AG04450 (cell line): ENCODE results near the gene MSLN. TPM values are rescaled to one million over a fixed set of nuclear protein-coding genes. Genes with fewer than 3 reads are reported as not detected.

ENCODE experiments used
- CTCF ChIA-PET: fragments of 300-600, 350-600 bp; formaldehyde crosslinking; extraction: SDS; loops from one replicate; lab custom pipeline; 2022; ENCODE audit warnings: antibody characterized with exemption, inconsistent platforms; lab: Charles Lee
- POLR2A ChIA-PET: fragments of 350-600 bp; formaldehyde crosslinking; extraction: SDS; loops from one replicate; lab custom pipeline; 2021; ENCODE audit warnings: antibody characterized with exemption, inconsistent platforms; lab: Yijun Ruan, JAX
- DNase-seq: peaks from one replicate; pipeline ENCODE4 v3.0.0-alpha.2; 2011; ENCODE audit warnings: low read depth, low spot score
- H3K27ac ChIP-seq: one replicate; pipeline ENCODE4 v1.5.1; 2012; ENCODE audit warnings: low read depth, low read length, control low read depth
- H3K27me3 ChIP-seq: one replicate; pipeline ENCODE4 v1.6.0; 2012; ENCODE audit warnings: low read length; ENCODE audit not compliant: control insufficient read depth, insufficient read depth
- H3K4me3 ChIP-seq: 2 replicates; pipeline ENCODE4 v1.5.1; 2011; ENCODE audit warnings: mild to moderate bottlenecking, low read depth, low read length, control low read depth
- H3K9me3 ChIP-seq: 2 replicates; pipeline ENCODE4 v1.5.1; 2012; ENCODE audit warnings: low read length; ENCODE audit not compliant: control insufficient read depth, insufficient read depth
- polyA plus RNA-seq: library from polyadenylated mRNA; depleted of rRNA; stranded (reverse); fragments of >200 nt; gene quantifications from 2 replicates; pipeline ENCODE4 v1.2.3, GENCODE V29; 2011
- TF ChIP-seq, protein P1 (sequence below): IDR thresholded peaks from 2 replicates; pipeline ENCODE4 v1.5.1; 2011; ENCODE audit warnings: low read depth, low read length, control low read depth, inconsistent platforms

The MSLN gene
- polyA plus RNA-seq, 1 experiment: 0.11 TPM

DNA sequence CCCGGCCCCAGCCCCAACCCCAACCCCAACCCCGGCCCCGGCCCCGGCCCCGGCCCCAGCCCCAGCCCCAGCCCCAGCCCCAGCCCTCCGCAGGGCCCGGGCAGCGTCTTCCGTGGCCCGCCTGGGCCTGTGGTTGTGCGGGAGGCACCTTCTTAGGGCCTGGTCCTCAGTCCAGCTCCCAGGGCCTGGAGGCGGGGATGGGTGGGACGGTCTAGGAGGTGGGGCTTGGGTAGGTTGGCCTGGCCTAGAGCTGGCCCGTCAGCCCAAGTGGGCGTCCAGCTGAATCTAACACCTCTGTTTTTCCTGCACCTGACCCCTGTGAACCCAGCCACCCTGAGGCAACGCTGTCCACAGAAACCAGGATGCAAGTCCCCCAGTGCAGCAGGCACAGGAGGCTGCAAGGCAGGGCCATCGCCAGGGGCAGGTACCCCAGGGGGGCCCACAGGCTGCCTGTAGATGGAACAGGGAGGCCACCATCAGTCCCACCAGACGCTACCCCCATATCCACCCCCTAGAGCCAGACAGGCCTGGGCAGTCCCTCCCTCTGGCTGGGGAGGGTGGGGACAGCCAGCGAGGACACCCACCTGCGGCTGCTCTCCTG, 8.8 kb downstream of the MSLN start:
- TF ChIP-seq, protein P1, sequence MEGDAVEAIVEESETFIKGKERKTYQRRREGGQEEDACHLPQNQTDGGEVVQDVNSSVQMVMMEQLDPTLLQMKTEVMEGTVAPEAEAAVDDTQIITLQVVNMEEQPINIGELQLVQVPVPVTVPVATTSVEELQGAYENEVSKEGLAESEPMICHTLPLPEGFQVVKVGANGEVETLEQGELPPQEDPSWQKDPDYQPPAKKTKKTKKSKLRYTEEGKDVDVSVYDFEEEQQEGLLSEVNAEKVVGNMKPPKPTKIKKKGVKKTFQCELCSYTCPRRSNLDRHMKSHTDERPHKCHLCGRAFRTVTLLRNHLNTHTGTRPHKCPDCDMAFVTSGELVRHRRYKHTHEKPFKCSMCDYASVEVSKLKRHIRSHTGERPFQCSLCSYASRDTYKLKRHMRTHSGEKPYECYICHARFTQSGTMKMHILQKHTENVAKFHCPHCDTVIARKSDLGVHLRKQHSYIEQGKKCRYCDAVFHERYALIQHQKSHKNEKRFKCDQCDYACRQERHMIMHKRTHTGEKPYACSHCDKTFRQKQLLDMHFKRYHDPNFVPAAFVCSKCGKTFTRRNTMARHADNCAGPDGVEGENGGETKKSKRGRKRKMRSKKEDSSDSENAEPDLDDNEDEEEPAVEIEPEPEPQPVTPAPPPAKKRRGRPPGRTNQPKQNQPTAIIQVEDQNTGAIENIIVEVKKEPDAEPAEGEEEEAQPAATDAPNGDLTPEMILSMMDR: no peak
- CTCF ChIA-PET: no interaction called here
- no peak overlapping the region for H3K27ac ChIP-seq
- no peak overlapping the region for H3K4me3 ChIP-seq
- no peaks in the 10 kb centered on the region; the same call in 1 of the 2 replicates for H3K9me3 ChIP-seq
- H3K27me3 ChIP-seq: no peaks in the 10 kb centered on the region
- POLR2A ChIA-PET: no interaction called here
- no peak for DNase-seq

DNA sequence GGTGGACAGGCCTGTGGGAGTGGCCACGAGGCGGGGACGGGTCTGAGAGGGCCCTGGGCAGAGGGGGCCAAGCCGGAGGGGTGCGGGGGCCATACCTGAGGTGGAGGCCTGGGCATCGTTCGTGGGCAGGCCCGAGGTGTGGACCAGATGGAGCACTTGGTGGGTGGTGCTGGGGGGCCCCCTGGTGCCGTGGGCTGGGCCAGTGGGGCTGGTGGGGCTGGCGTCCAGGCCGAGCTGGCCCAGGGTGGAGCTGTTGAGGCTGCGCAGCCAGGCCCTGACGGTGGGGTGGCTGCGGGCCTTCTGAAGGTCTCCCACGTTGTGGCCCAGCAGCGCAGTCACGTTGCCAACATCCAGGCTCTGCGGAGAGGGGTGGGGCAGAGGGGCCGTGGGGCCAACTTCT, 9.4 kb downstream of the MSLN start:
- ChIA-PET CTCF (no interaction called here), POLR2A (no interaction called here)
- Histone ChIP-seq H3K4me3 (no peak overlapping the region), H3K9me3 (no peaks in the 10 kb centered on the region; the same call in 1 of the 2 replicates), H3K27ac (no peak overlapping the region), H3K27me3 (no peaks in the 10 kb centered on the region)
- TF ChIP-seq, protein P1: no peak
- DNase-seq: no peak

DNA sequence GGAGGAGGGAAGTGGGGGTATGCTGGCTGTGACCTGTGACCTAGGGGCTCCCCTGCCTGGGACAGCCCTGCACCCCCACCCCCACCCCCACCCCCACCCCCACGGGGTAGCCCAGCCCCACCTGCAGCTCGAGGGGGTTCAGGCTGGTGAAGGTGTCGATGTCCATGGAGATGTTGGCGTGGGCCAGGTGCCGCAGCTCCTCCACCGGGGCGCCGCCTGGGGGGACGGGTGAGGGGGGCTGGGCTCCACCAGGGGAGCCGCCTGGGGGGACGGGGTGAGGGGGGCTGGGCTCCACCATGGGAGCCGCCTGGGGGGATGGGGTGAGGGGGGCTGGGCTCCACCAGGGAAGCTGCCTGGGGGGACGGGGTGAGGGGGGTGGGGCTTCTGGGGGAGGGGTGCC, 9.9 kb downstream of the MSLN start:
- POLR2A ChIA-PET: no interaction called here
- TF ChIP-seq, protein P1: no peak
- Histone ChIP-seq H3K4me3 (no peak overlapping the region), H3K9me3 (no peaks in the 10 kb centered on the region; the same call in 1 of the 2 replicates), H3K27me3 (no peaks in the 10 kb centered on the region), H3K27ac (no peak overlapping the region)
- CTCF ChIA-PET: no interaction called here
- DNase-seq: no peak

DNA sequence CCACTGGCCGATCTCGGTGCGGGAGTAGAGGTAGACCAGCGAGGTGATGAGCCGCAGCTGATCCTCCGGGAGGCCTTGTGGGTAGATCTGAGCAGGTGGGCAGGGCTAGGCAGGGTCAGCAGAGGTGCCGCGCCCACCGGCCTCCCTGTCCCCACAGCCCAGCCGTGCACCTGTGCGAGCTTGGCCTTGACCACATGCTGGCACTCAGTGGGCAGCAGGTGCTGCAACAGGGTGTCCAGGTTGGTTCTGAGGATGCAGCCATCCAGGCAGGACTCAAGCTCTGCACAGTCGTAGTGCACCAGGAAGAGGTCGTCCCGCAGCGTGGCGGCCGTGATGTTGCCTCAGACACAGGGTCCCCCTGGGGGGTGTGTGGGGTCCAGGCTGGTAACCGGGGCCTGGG, 12.4 kb downstream of the MSLN start:
- DNase-seq: no peak
- ChIA-PET CTCF (interaction anchor here (0.6 kb wide), 1 partner anchor 10 kb away, joined by 3 read pairs; no protein-coding TSS in a partner anchor), POLR2A (interaction anchor here (0.6 to 0.7 kb wide), 2 partner anchors 99 to 524 kb away, joined by 4 to 5 read pairs; no protein-coding TSS in a partner anchor)
- Histone ChIP-seq H3K4me3 (no peak overlapping the region), H3K27ac (no peak overlapping the region), H3K27me3 (no peaks in the 10 kb centered on the region), H3K9me3 (no peaks in the 10 kb centered on the region; the same call in 1 of the 2 replicates)
- TF ChIP-seq, protein P1: no peak

DNA sequence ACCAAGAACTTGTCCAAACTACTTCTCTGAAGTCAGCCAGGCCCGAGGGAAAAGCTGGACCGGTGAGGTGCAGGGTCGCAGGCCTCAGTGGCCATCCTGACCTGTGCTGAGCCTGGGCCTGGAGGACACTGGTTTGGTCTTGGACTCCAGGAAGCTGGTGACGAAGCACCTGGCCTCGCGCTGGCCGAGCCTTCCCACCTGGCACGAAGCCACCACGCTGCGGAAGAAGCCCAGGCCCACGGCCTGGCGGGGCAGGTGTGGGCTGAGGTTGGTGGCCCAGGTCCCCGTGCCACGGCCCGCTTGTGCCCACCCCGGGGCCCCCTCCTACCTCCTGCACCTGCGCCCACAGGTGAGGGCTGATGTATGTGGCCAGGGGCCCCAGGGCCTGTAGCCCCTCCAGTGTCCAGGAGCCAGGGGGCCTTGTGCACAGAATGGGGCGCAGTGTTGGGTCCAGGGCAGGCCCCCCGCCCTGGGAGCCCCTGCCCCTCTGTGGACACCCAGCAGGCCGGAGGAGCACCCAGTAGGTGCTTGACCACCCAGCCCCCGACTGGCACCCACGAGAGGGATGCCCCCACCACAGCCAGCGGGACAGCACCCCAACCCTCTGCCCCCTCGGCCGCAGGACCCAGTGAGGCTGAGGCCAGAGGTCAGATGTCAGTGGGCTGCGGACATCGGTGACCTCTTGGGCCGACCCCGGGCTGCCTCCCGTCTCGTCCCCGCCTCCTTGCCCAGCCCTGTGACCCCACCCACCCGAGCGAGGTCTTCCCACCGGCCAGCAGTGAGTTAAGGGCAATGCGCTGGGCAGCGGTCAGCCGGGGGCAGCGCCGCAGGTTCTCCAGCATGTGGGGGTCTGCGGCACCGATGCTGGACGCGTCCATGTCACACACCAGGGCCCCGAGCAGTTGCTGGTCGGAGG, 13.8 kb downstream of the MSLN start:
- H3K27ac ChIP-seq: no peak overlapping the region
- H3K27me3 ChIP-seq: no peaks in the 10 kb centered on the region
- no peaks in the 10 kb centered on the region; the same call in 1 of the 2 replicates for H3K9me3 ChIP-seq
- CTCF ChIA-PET: no interaction called here
- no peak overlapping the region for H3K4me3 ChIP-seq
- no peak for DNase-seq
- TF ChIP-seq, protein P1: no peak
- POLR2A ChIA-PET: no interaction called here
